Immature natural killer cell (primary cell): ENCODE measurements around the gene ANKRD30B. TPM values are rescaled to one million over a fixed set of nuclear protein-coding genes. Genes with fewer than 3 reads are reported as not detected.
"Not testable (repeated sequence)": the region's sequence is repeated elsewhere in the genome, so short reads cannot be mapped to it uniquely, and the experiment has no call there.

ENCODE experiments used
- DNase-seq, 3 donors: peaks; one replicate each; pipeline ENCODE4 v3.0.0; 2022; ENCODE audit warnings: mixed read lengths in 1 of 3
- H3K27ac Mint-ChIP-seq, 6 donors: one replicate each; pipeline ENCODE4 v1.8.0; 2020; ENCODE audit warnings: mixed read lengths in 6 of 6, mild to moderate bottlenecking in 5 of 6, inconsistent platforms in 4 of 6, moderate library complexity in 3 of 6
- H3K27me3 Mint-ChIP-seq, 3 donors: one replicate each; pipeline ENCODE4 v1.8.0; 2020 to 2021; ENCODE audit warnings: low read depth in 3 of 3, mild to moderate bottlenecking in 3 of 3, mixed read lengths in 3 of 3, moderate library complexity in 3 of 3, inconsistent platforms in 1 of 3
- H3K36me3 Mint-ChIP-seq, 3 donors: one replicate each; pipeline ENCODE4 v1.8.0; 2020; ENCODE audit warnings: mixed read lengths in 3 of 3, inconsistent platforms in 2 of 3, mild to moderate bottlenecking in 2 of 3
- H3K4me1 Mint-ChIP-seq, 2 donors: one replicate each; pipeline ENCODE4 v1.8.0; 2020; ENCODE audit warnings: inconsistent platforms in 2 of 2, mild to moderate bottlenecking in 2 of 2, mixed read lengths in 2 of 2, moderate library complexity in 1 of 2
- H3K4me3 Mint-ChIP-seq, 5 donors: one replicate each; pipeline ENCODE4 v1.8.0; 2020; ENCODE audit warnings: mild to moderate bottlenecking in 5 of 5, mixed read lengths in 5 of 5, inconsistent platforms in 3 of 5, moderate library complexity in 3 of 5
- H3K9me3 Mint-ChIP-seq, 6 donors: one replicate each; pipeline ENCODE4 v1.8.0; 2020; ENCODE audit warnings: mild to moderate bottlenecking in 6 of 6, mixed read lengths in 6 of 6, inconsistent platforms in 4 of 6, moderate library complexity in 3 of 6
- polyA plus RNA-seq, 3 donors: library from polyadenylated mRNA; unstranded; fragments of 300-500 nt; fragmentation: Illumina TruSeq; gene quantifications; one replicate each; pipeline ENCODE4 v1.2.3, GENCODE V29; 2021

Gene ANKRD30B
- polyA plus RNA-seq, 3 donors from 2014 or later: not detected

GRCh38 chr18:14878826-14879225 lies 130.9 kb downstream of the ANKRD30B start:
- not testable (repeated sequence) for H3K27me3 Mint-ChIP-seq, H3K9me3 Mint-ChIP-seq

GRCh38 chr18:14900435-14900834 lies 152.5 kb downstream of the ANKRD30B start:
- Mint-ChIP-seq H3K27me3 (peaks cover 0 to 3% (median 0%) of the 10 kb centered on the region in 3 donors), H3K36me3 (no peaks in the 10 kb centered on the region), H3K4me1 (no peaks in the 10 kb centered on the region), H3K9me3 (no peaks in the 10 kb centered on the region), H3K27ac (no peak overlapping the region), H3K4me3 (no peak overlapping the region)
- no peak for DNase-seq

More at GRCh38 chr18:14878826-14879225, 130.9 kb downstream of the ANKRD30B start:
- not testable (repeated sequence) for H3K4me1 Mint-ChIP-seq, H3K4me3 Mint-ChIP-seq, DNase-seq, H3K36me3 Mint-ChIP-seq, H3K27ac Mint-ChIP-seq

Other genes starting within 250 kb of the ANKRD30B start
- not detected for gene POTEC, start 204.6 kb upstream of the ANKRD30B start, polyA plus RNA-seq